A549 (cell line): ENCODE measurements around the gene PVALEF. TPM values are rescaled to one million over a fixed set of nuclear protein-coding genes. Genes with fewer than 3 reads are reported as not detected.

ENCODE experiments used
- ATAC-seq, 2 experiments: fragments of 200-7000 bp in 1 of 2; fragments of >200 bp in 1 of 2; cut with Nextera tagmentation in 1 of 2; cut with Tn5 transposase in 1 of 2; 3 replicates each; pipeline versions ENCODE4 v1.8.0 to v1.9.1; 2018 to 2020; ENCODE audit warnings: mild to moderate bottlenecking in 1 of 2, moderate library complexity in 1 of 2
- CTCF ChIA-PET: fragments of 300-600 bp; sonication (Branson Sonifier 250); formaldehyde crosslinking; extraction: SDS; loops from one replicate; lab custom pipeline; 2021; ENCODE audit warnings: antibody characterized with exemption, inconsistent platforms; lab: Yijun Ruan, JAX
- POLR2A ChIA-PET: fragments of 350-600 bp; formaldehyde crosslinking; extraction: SDS; loops from one replicate; lab custom pipeline; 2021; ENCODE audit warnings: antibody characterized with exemption, inconsistent platforms; lab: Yijun Ruan, JAX
- DNase-seq, 2 experiments: peaks; one replicate each; pipeline versions ENCODE4 v3.0.0 to v3.0.0-alpha.2; 2011 to 2016; ENCODE audit warnings: low read depth in 1 of 2, low spot score in 1 of 2
- FAIRE-seq: peaks from 2 replicates; lab custom pipeline; 2011; peaks lifted over from hg19 to GRCh38; lab: Jason Lieb, UNC
- H3K27ac ChIP-seq, 2 experiments: fragments of >200 bp; sonication (Bioruptor Twin); formaldehyde crosslinking; 3 replicates each; pipeline ENCODE4 v1.5.1; 2016 to 2017
- H3K4me1 ChIP-seq: fragments of >200 bp; sonication (Bioruptor Twin); formaldehyde crosslinking; 3 replicates; pipeline ENCODE4 v1.6.1; 2016
- H3K4me2 ChIP-seq: fragments of >200 bp; sonication (Bioruptor Twin); formaldehyde crosslinking; 3 replicates; pipeline ENCODE4 v1.6.1; 2016
- H3K4me3 ChIP-seq: fragments of >200 bp; sonication (Bioruptor Twin); formaldehyde crosslinking; 3 replicates; pipeline ENCODE4 v1.5.1; 2016
- H3K9me3 ChIP-seq: fragments of >200 bp; sonication (Bioruptor Twin); formaldehyde crosslinking; 3 replicates; pipeline ENCODE4 v1.6.1; 2016
- BCL3 ChIP-seq: fragments of >200 bp; sonication (Bioruptor Twin); formaldehyde crosslinking; IDR thresholded peaks from 3 replicates; pipeline ENCODE4 v1.6.1; 2016
- CTCF ChIP-seq: fragments of >200 bp; sonication (Bioruptor Twin); formaldehyde crosslinking; IDR thresholded peaks from 3 replicates; pipeline ENCODE4 v1.5.1; 2016
- E2F6 ChIP-seq: IDR thresholded peaks from 2 replicates; pipeline ENCODE4 v1.6.1; 2012; ENCODE audit warnings: low read depth, borderline replicate concordance
- EHF ChIP-seq: fragments of 250-450 bp; sonication (Bioruptor Pico); IDR thresholded peaks from 2 replicates; pipeline ENCODE4 v1.5.0; 2020; ENCODE audit warnings: mild to moderate bottlenecking
- EP300 ChIP-seq, 2 experiments: fragments of >200 bp; sonication (Bioruptor Twin); formaldehyde crosslinking; IDR thresholded peaks; 2 replicates in 1 of 2; 3 replicates in 1 of 2; pipeline ENCODE4 v1.6.1; 2016 to 2017
- FOSB ChIP-seq: fragments of 250-450 bp; sonication (Bioruptor Pico); IDR thresholded peaks from 2 replicates; pipeline ENCODE4 v1.5.0; 2020; ENCODE audit warnings: mild to moderate bottlenecking, moderate library complexity
- FOXS1 ChIP-seq: fragments of 250-450 bp; sonication (Bioruptor Pico); IDR thresholded peaks from 2 replicates; pipeline ENCODE4 v1.5.0; 2020; ENCODE audit warnings: mild to moderate bottlenecking, moderate library complexity
- GATA3 ChIP-seq: IDR thresholded peaks from 2 replicates; pipeline ENCODE4 v1.6.1; 2012; ENCODE audit warnings: borderline replicate concordance
- HDAC2 ChIP-seq: fragments of 200-600 bp; sonication (generic); IDR thresholded peaks from 2 replicates; pipeline ENCODE4 v1.6.1; 2016
- HES2 ChIP-seq: fragments of >200 bp; sonication (Bioruptor Twin); formaldehyde crosslinking; IDR thresholded peaks from 2 replicates; pipeline ENCODE4 v1.6.1; 2016
- HOXB5 ChIP-seq: fragments of 250-450 bp; sonication (Bioruptor Pico); IDR thresholded peaks from 2 replicates; pipeline ENCODE4 v1.5.0; 2020; ENCODE audit warnings: mild to moderate bottlenecking, moderate library complexity
- MAX ChIP-seq: IDR thresholded peaks from 2 replicates; pipeline ENCODE4 v1.6.1; 2012
- NR3C1 ChIP-seq: fragments of >200 bp; sonication (Bioruptor Twin); formaldehyde crosslinking; IDR thresholded peaks from 3 replicates; pipeline ENCODE4 v1.6.1; 2017
- PHF8 ChIP-seq: fragments of 200-600 bp; sonication (generic); IDR thresholded peaks from 2 replicates; pipeline ENCODE4 v1.6.1; 2016; ENCODE audit warnings: low read depth, mild to moderate bottlenecking, antibody characterized with exemption, moderate library complexity, borderline replicate concordance
- POLR2A ChIP-seq: IDR thresholded peaks from 2 replicates; pipeline ENCODE4 v1.6.1; 2012; ENCODE audit warnings: mild to moderate bottlenecking, low read length
- RAD21 ChIP-seq, 2 experiments: fragments of >200 bp in 1 of 2; sonication (Bioruptor Twin) in 1 of 2; formaldehyde crosslinking in 1 of 2; IDR thresholded peaks in 1 of 2; conservative IDR thresholded peaks in 1 of 2; 2 replicates in 1 of 2; 3 replicates in 1 of 2; pipeline ENCODE4 v1.6.1; 2012 to 2018; ENCODE audit warnings: inconsistent platforms in 1 of 2
- RARB ChIP-seq: fragments of 250-450 bp; sonication (Bioruptor Pico); IDR thresholded peaks from 2 replicates; pipeline ENCODE4 v1.8.0; 2021; ENCODE audit warnings: mild to moderate bottlenecking, moderate library complexity
- RCOR1 ChIP-seq: fragments of 150-350 bp; IDR thresholded peaks from 2 replicates; pipeline ENCODE4 v1.6.1; 2014; ENCODE audit warnings: antibody characterized with exemption, low read length, low read depth
- REST ChIP-seq: fragments of 200-600 bp; sonication (generic); IDR thresholded peaks from 2 replicates; pipeline ENCODE4 v1.6.1; 2016; ENCODE audit warnings: antibody characterized with exemption, mild to moderate bottlenecking, moderate library complexity
- SMC3 ChIP-seq: fragments of >200 bp; sonication (Bioruptor Twin); formaldehyde crosslinking; IDR thresholded peaks from 3 replicates; pipeline ENCODE4 v1.6.1; 2018; ENCODE audit warnings: inconsistent platforms
- USF2 ChIP-seq: fragments of 450-650 bp; IDR thresholded peaks from 2 replicates; pipeline ENCODE4 v1.6.1; 2014; ENCODE audit warnings: antibody characterized with exemption
- ZC3H11A ChIP-seq: fragments of 450-650 bp; IDR thresholded peaks from 2 replicates; pipeline ENCODE4 v1.6.1; 2014; ENCODE audit warnings: antibody characterized with exemption, mild to moderate bottlenecking
- ZFP36 ChIP-seq: fragments of 450-650 bp; IDR thresholded peaks from 2 replicates; pipeline ENCODE4 v1.6.1; 2014; ENCODE audit warnings: borderline replicate concordance; ENCODE audit not compliant: partially characterized antibody
- ZNF302 ChIP-seq: fragments of 250-450 bp; sonication (Bioruptor Pico); IDR thresholded peaks from 2 replicates; pipeline ENCODE4 v1.9.0; 2021; ENCODE audit warnings: inconsistent platforms, mild to moderate bottlenecking, moderate library complexity
- WGBS: methylation state at CpG from one replicate; pipeline ENCODE4 v1.1.6; 2017; ENCODE audit errors: missing lambda C conversion rate; 5-methylcytosine and 5-hydroxymethylcytosine counted together
- polyA plus RNA-seq, 4 experiments: library from polyadenylated mRNA; depleted of rRNA in 3 of 4; stranded (reverse); fragments of >200 nt; fragmentation: RNase III in 1 of 4; extraction: RNeasy Plus Mini Kit Qiagen cat#74134 plus additional on column Dnase treatment in 1 of 4; gene quantifications; 2 replicates in 3 of 4; 3 replicates in 1 of 4; pipeline ENCODE4 v1.2.3, GENCODE V29; 2011 to 2017

The PVALEF gene
- polyA plus RNA-seq, 2 of the 4 experiments (the other 2 are of a cell fraction) = not detected

GRCh38 chr17:81212365-81212764 is 47.1 kb downstream of the PVALEF start (continued):
- TF ChIP-seq CTCF (no peak), RAD21 (conservative IDR thresholded peaks at IDR 0.05 in 1 of 2, IDR thresholded peaks at IDR 0.05 in 1 of 2) (no peak), NR3C1 (no peak), RARB (CRISPR knock-in tag) (no peak)
- TF ChIP-seq, all 56 proteins: peak for 0

GRCh38 chr17:81213978-81214377 is 48.7 kb downstream of the PVALEF start:
- FAIRE-seq (no peak), DNase-seq (no peak), ATAC-seq (no peak)
- no peak overlapping the region for H3K4me2 ChIP-seq
- 94% methylated on average over 8 of the region's 8 CpGs for WGBS
- no peak overlapping the region for H3K4me3 ChIP-seq
- H3K4me1 ChIP-seq = no peaks in the 10 kb centered on the region
- H3K9me3 ChIP-seq = no peaks in the 10 kb centered on the region
- TF ChIP-seq ZC3H11A = no peak
- TF ChIP-seq EP300 (IDR thresholded peaks at IDR 0.05) = no peak
- no peak for TF ChIP-seq ZNF302 (CRISPR knock-in tag)
- TF ChIP-seq FOXS1 (CRISPR knock-in tag) = no peak
- TF ChIP-seq USF2 = no peak
- TF ChIP-seq HOXB5 = no peak
- no peak for TF ChIP-seq EHF (CRISPR knock-in tag)
- TF ChIP-seq SMC3 = no peak
- TF ChIP-seq RCOR1 = no peak
- TF ChIP-seq ZFP36 = no peak
- no peak for TF ChIP-seq REST
- no peak for TF ChIP-seq PHF8
- TF ChIP-seq E2F6 = no peak
- TF ChIP-seq GATA3 = no peak
- ChIA-PET POLR2A (no interaction called here), CTCF (no interaction called here)
- no peak overlapping the region for H3K27ac ChIP-seq

- 91% methylated on average over 18 of the region's 18 CpGs for WGBS
- ATAC-seq = no peak
- FAIRE-seq = no peak
- no peak for TF ChIP-seq HDAC2
- TF ChIP-seq FOSB (CRISPR knock-in tag) = no peak
- TF ChIP-seq MAX = no peak
- no peak for TF ChIP-seq USF2
- no peak for TF ChIP-seq RARB (CRISPR knock-in tag)
- TF ChIP-seq HES2 = no peak
- no peak for TF ChIP-seq POLR2A
- TF ChIP-seq BCL3 = no peak
- TF ChIP-seq, all 56 proteins: peak for 0
- no peak for DNase-seq
- POLR2A ChIA-PET = no interaction called here
- CTCF ChIA-PET = interaction anchor here (1.0 to 2.0 kb wide), 4 partner anchors 13 to 75 kb away, joined by 3 to 9 read pairs (median 4); no protein-coding TSS in a partner anchor
- Histone ChIP-seq H3K4me3 (no peak overlapping the region), H3K4me1 (peaks cover 5% of the 10 kb centered on the region), H3K27ac (no peak overlapping the region), H3K9me3 (no peaks in the 10 kb centered on the region), H3K4me2 (no peak overlapping the region)
These were observed 52.2 kb downstream of the PVALEF start for GRCh38 chr17:81217491-81217890.
